ENCODE data around the gene C1orf141. TPM values are rescaled to one million over a fixed set of nuclear protein-coding genes. Genes with fewer than 3 reads are reported as not detected.
A peak's percentile ranks its signal among the peaks of the same experiment; 100 is the strongest.

The C1orf141 gene
- total and polyA plus RNA-seq, 8 donors = 0.14 TPM; not detected in 7

- ATAC-seq (peak in 2 of 4 donors; percentile 35 to 57), FAIRE-seq (no peak), DNase-seq (no peak)
- Histone ChIP-seq H3K4me1 (no peaks in the 10 kb centered on the region), H3K9me3 (no peaks in the 10 kb centered on the region), H3K27me3 (no peaks in the 10 kb centered on the region), H3K36me3 (no peaks in the 10 kb centered on the region), H3K27ac (no peak overlapping the region), H3K4me3 (no peak overlapping the region)
- intact Hi-C loops (cut with DNase I) = no loop called here
- WGBS, 2 donors = 40 to 45% methylated on average over 2 of the region's 2 CpGs
- TF ChIP-seq, protein P1, sequence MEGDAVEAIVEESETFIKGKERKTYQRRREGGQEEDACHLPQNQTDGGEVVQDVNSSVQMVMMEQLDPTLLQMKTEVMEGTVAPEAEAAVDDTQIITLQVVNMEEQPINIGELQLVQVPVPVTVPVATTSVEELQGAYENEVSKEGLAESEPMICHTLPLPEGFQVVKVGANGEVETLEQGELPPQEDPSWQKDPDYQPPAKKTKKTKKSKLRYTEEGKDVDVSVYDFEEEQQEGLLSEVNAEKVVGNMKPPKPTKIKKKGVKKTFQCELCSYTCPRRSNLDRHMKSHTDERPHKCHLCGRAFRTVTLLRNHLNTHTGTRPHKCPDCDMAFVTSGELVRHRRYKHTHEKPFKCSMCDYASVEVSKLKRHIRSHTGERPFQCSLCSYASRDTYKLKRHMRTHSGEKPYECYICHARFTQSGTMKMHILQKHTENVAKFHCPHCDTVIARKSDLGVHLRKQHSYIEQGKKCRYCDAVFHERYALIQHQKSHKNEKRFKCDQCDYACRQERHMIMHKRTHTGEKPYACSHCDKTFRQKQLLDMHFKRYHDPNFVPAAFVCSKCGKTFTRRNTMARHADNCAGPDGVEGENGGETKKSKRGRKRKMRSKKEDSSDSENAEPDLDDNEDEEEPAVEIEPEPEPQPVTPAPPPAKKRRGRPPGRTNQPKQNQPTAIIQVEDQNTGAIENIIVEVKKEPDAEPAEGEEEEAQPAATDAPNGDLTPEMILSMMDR (IDR thresholded peaks at IDR 0.05) = no peak
Measured at GRCh38 chr1:67105508-67105907, 29.3 kb downstream of the C1orf141 start.

DNA sequence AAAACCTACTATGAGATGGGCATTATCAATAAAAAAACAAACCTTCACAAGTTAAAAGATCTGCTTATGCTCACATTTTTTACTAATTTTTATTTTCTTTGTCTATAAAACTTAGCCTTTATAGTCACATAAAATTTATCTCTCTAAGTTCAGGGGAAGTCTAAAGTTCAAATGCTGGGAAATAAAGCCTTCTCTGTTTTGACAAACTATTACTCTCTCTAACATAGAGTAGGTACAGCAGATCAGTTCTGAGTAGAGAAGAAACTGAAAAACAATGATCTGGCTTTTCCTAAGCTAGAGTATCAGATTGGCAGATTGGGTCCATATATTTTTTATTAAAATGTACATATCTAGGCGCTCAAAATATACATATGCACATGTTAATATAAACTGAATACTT lies 31.2 kb downstream of the C1orf141 start:
- Histone ChIP-seq H3K4me3 (no peak overlapping the region), H3K27me3 (no peaks in the 10 kb centered on the region), H3K4me1 (no peaks in the 10 kb centered on the region), H3K9me3 (no peaks in the 10 kb centered on the region), H3K36me3 (no peaks in the 10 kb centered on the region), H3K27ac (no peak overlapping the region)
- WGBS, 2 donors = 84 to 89% methylated on average over 1 of the region's 1 CpG
- ATAC-seq (no peak), FAIRE-seq (no peak), DNase-seq (no peak)
- intact Hi-C loops (cut with DNase I) = no loop called here
- TF ChIP-seq, protein P1 (IDR thresholded peaks at IDR 0.05) = no peak

GRCh38 chr1:67100833-67101232 lies 33.9 kb downstream of the C1orf141 start:
- no peaks in the 10 kb centered on the region for H3K9me3 ChIP-seq
- WGBS, 2 donors = 46 to 52% methylated on average over 3 of the region's 3 CpGs
- no peak overlapping the region for H3K27ac ChIP-seq
- no peaks in the 10 kb centered on the region for H3K36me3 ChIP-seq
- TF ChIP-seq, protein P1 (IDR thresholded peaks at IDR 0.05) = no peak
- intact Hi-C loops (cut with DNase I) = no loop called here
- H3K4me3 ChIP-seq = no peak overlapping the region
- FAIRE-seq = no peak
- no peak for DNase-seq
- H3K27me3 ChIP-seq = no peaks in the 10 kb centered on the region
- no peak for ATAC-seq
- no peaks in the 10 kb centered on the region for H3K4me1 ChIP-seq

DNA sequence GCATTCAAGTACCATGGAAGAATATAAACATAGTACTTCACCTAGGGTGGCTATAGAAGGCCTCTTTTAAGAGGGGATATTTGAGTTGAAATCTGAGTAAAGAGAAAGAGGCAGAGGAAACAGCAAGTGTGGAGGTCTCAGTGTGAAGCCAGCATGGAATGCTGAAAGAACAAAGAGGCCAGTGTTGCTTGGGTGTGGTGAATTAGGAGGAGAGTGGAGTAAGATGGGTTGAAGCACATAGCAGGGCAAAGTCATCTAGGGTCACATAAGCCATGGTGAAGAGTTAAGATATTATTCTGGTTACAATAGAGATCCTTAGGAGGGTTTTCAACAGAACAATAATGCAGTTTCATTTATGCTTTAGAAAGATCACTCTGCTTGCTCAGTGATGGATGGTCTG lies 37.5 kb downstream of the C1orf141 start:
- no peaks in the 10 kb centered on the region for H3K9me3 ChIP-seq
- no peaks in the 10 kb centered on the region for H3K36me3 ChIP-seq
- ATAC-seq = no peak
- TF ChIP-seq, protein P1 (IDR thresholded peaks at IDR 0.05) = no peak
- intact Hi-C loops (cut with DNase I) = no loop called here
- H3K27me3 ChIP-seq = no peaks in the 10 kb centered on the region
- DNase-seq = no peak
- H3K4me1 ChIP-seq = no peaks in the 10 kb centered on the region
- no peak for FAIRE-seq
- no peak overlapping the region for H3K27ac ChIP-seq
- H3K4me3 ChIP-seq = no peak overlapping the region

DNA sequence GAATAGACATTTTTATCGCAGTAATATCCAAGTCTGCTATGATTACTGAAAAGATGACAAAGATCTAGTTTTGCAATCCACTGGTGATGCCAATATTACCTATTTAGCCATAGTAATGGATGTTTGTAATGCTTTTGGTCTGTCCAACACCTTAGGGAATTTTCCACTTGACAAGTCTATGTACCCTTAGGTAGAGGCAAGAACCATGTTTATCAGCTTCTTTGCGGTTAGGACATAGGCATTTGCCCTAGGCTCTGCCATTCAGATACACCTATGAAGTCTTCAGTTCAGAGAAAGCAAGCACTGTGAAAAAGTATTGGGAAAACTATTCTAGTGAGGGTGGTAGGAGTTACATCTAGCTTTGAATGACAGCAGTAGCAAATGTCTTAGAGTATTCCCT lies 40.6 kb downstream of the C1orf141 start:
- Histone ChIP-seq H3K36me3 (no peaks in the 10 kb centered on the region), H3K27me3 (no peaks in the 10 kb centered on the region), H3K4me1 (no peaks in the 10 kb centered on the region), H3K9me3 (no peaks in the 10 kb centered on the region), H3K4me3 (no peak overlapping the region), H3K27ac (no peak overlapping the region)
- TF ChIP-seq, protein P1 (IDR thresholded peaks at IDR 0.05) = no peak
- no peak for FAIRE-seq
- intact Hi-C loops (cut with DNase I) = no loop called here
- 88 to 97% methylated on average over 2 of the region's 2 CpGs for WGBS, 2 donors
- ATAC-seq = no peak
- no peak for DNase-seq

All from pancreas (tissue), 10 donors.